Osteoblast (primary cell): ENCODE measurements around the gene CAMTA1. TPM values are rescaled to one million over a fixed set of nuclear protein-coding genes. Genes with fewer than 3 reads are reported as not detected.

Experiments
- DNase-seq: peaks from one replicate; pipeline ENCODE4 v3.0.0; 2011; ENCODE audit warnings: low spot score, mixed read lengths; ENCODE audit not compliant: insufficient read length; ENCODE audit errors: missing footprints
- H2AFZ ChIP-seq: 2 replicates; pipeline ENCODE4 v1.6.0; 2011; ENCODE audit warnings: mild to moderate bottlenecking, low read length
- H3K27ac ChIP-seq: 2 replicates; pipeline ENCODE4 v1.5.1; 2011; ENCODE audit warnings: mild to moderate bottlenecking, low read depth, low read length, moderate library complexity
- H3K27me3 ChIP-seq: 2 replicates; pipeline ENCODE4 v1.6.0; 2012; ENCODE audit warnings: mild to moderate bottlenecking, control low read depth, inconsistent platforms, low read length, moderate library complexity; ENCODE audit not compliant: insufficient read depth
- H3K36me3 ChIP-seq: 2 replicates; pipeline ENCODE4 v1.5.1; 2011; ENCODE audit warnings: mild to moderate bottlenecking, low read length, control low read depth, moderate library complexity; ENCODE audit not compliant: insufficient read depth
- H3K4me1 ChIP-seq: 2 replicates; pipeline ENCODE4 v1.5.1; 2011; ENCODE audit warnings: mild to moderate bottlenecking, low read length, control low read depth, moderate library complexity; ENCODE audit not compliant: insufficient read depth
- H3K4me2 ChIP-seq: 2 replicates; pipeline ENCODE4 v1.6.0; 2011; ENCODE audit warnings: mild to moderate bottlenecking, low read length; ENCODE audit not compliant: insufficient read depth
- H3K4me3 ChIP-seq: fragments of 200-600 bp; sonication (generic); 3 replicates; pipeline ENCODE4 v1.5.1; 2012; ENCODE audit warnings: mild to moderate bottlenecking, low read length, inconsistent platforms; ENCODE audit not compliant: insufficient read depth
- H3K79me2 ChIP-seq: 2 replicates; pipeline ENCODE4 v1.6.0; 2012; ENCODE audit warnings: mild to moderate bottlenecking, low read length, control low read depth, inconsistent platforms; ENCODE audit not compliant: insufficient read depth
- H3K9me3 ChIP-seq: 2 replicates; pipeline ENCODE4 v1.5.1; 2011; ENCODE audit warnings: low read depth, low read length, control low read depth
- H4K20me1 ChIP-seq: 2 replicates; pipeline ENCODE4 v1.6.0; 2012; ENCODE audit warnings: mild to moderate bottlenecking, low read length, control low read depth; ENCODE audit not compliant: insufficient read depth
- CTCF ChIP-seq: IDR thresholded peaks from 2 replicates; pipeline ENCODE4 v1.5.1; 2011; ENCODE audit warnings: mild to moderate bottlenecking, low read depth, low read length, moderate library complexity; ENCODE audit errors: extremely low read depth
- total RNA-seq: library from RNA; depleted of rRNA; stranded (reverse); fragments of >200 nt; gene quantifications from 2 replicates; pipeline ENCODE4 v1.2.3, GENCODE V29; 2012

The CAMTA1 gene
- total RNA-seq, 1 donor = 47.4 TPM

- no peak overlapping the region for H3K4me2 ChIP-seq
- peak; percentile 86 for TF ChIP-seq CTCF
- H3K4me3 ChIP-seq = no peak overlapping the region
- DNase-seq = peak; percentile 86
- no peaks in the 10 kb centered on the region for H3K9me3 ChIP-seq
- peaks cover 17% of the 10 kb centered on the region for H3K27me3 ChIP-seq
- H3K79me2 ChIP-seq = no peaks in the 10 kb centered on the region
- H3K4me1 ChIP-seq = no peaks in the 10 kb centered on the region
- H4K20me1 ChIP-seq = no peaks in the 10 kb centered on the region
- no peak overlapping the region for H3K27ac ChIP-seq
- peak overlapping the region; percentile 81 for H2AFZ ChIP-seq
- H3K36me3 ChIP-seq = no peaks in the 10 kb centered on the region
Measured at GRCh38 chr1:7207875-7208646, 422.8 kb downstream of the CAMTA1 start.

- no peaks in the 10 kb centered on the region for H3K36me3 ChIP-seq
- no peak overlapping the region for H3K4me3 ChIP-seq
- H3K27me3 ChIP-seq = peaks cover 17% of the 10 kb centered on the region
- no peaks in the 10 kb centered on the region for H3K79me2 ChIP-seq
- H3K4me1 ChIP-seq = no peaks in the 10 kb centered on the region
- H4K20me1 ChIP-seq = no peaks in the 10 kb centered on the region
- no peak for TF ChIP-seq CTCF
- no peak overlapping the region for H3K27ac ChIP-seq
- H3K4me2 ChIP-seq = no peak overlapping the region
- no peaks in the 10 kb centered on the region for H3K9me3 ChIP-seq
- no peak for DNase-seq
- no peak overlapping the region for H2AFZ ChIP-seq
Measured at GRCh38 chr1:7208647-7209180, 423.5 kb downstream of the CAMTA1 start.

- Histone ChIP-seq H3K27ac (no peak overlapping the region), H2AFZ (no peak overlapping the region), H3K36me3 (no peaks in the 10 kb centered on the region), H3K9me3 (no peaks in the 10 kb centered on the region), H3K4me1 (no peaks in the 10 kb centered on the region), H3K4me2 (no peak overlapping the region), H3K79me2 (no peaks in the 10 kb centered on the region), H4K20me1 (no peaks in the 10 kb centered on the region), H3K27me3 (peaks cover 17% of the 10 kb centered on the region), H3K4me3 (no peak overlapping the region)
- no peak for TF ChIP-seq CTCF
- DNase-seq = no peak
Measured at GRCh38 chr1:7209336-7209735, 424.1 kb downstream of the CAMTA1 start.

GRCh38 chr1:7218210-7218832 lies 433.1 kb downstream of the CAMTA1 start:
- Histone ChIP-seq H4K20me1 (no peaks in the 10 kb centered on the region), H3K27ac (no peak overlapping the region), H3K36me3 (no peaks in the 10 kb centered on the region), H3K4me1 (peaks cover 10% of the 10 kb centered on the region), H3K27me3 (no peaks in the 10 kb centered on the region), H3K4me2 (no peak overlapping the region), H3K4me3 (no peak overlapping the region), H3K79me2 (no peaks in the 10 kb centered on the region), H2AFZ (no peak overlapping the region), H3K9me3 (no peaks in the 10 kb centered on the region)
- DNase-seq = peak; percentile 35
- peak; percentile 78 for TF ChIP-seq CTCF
